RWPE1 (cell line): ENCODE results near the gene ARPC1A.
"Not testable (repeated sequence)": the region's sequence is repeated elsewhere in the genome, so short reads cannot be mapped to it uniquely, and the experiment has no call there.

Source experiments
- CTCF ChIA-PET: fragments of 350-600 bp; sonication (Branson Sonifier 250); formaldehyde crosslinking; extraction: SDS; loops from one replicate; lab custom pipeline; 2021; lab: Yijun Ruan, JAX
- POLR2A ChIA-PET: fragments of 400-600 bp; formaldehyde crosslinking; extraction: SDS; loops from one replicate; lab custom pipeline; 2020; ENCODE audit warnings: antibody characterized with exemption; ENCODE audit not compliant: low non-redundant PET; lab: Yijun Ruan, JAX
- DNase-seq: peaks from one replicate; pipeline ENCODE4 v3.0.0; 2012; ENCODE audit warnings: low spot score
- H3K27ac ChIP-seq: fragments of 450-650 bp; 2 replicates; pipeline ENCODE4 v1.5.1; 2017
- CTCF ChIP-seq: fragments of 450-650 bp; conservative IDR thresholded peaks from 2 replicates; pipeline ENCODE4 v1.5.1; 2017; ENCODE audit warnings: low read depth, mild to moderate bottlenecking

Gene ARPC1A

GRCh38 chr7:99314504-99314903 lies 11.2 kb upstream of the ARPC1A start:
- CTCF ChIA-PET, result no interaction called here
- peak overlapping the region; percentile 12; the same call in 1 of the 2 replicates for H3K27ac ChIP-seq
- POLR2A ChIA-PET, result no interaction called here
- no peak for TF ChIP-seq CTCF
- DNase-seq, result peak; percentile 13

- POLR2A ChIA-PET, result no interaction called here
- no peak overlapping the region for H3K27ac ChIP-seq
- no peak for DNase-seq
- CTCF ChIA-PET, result interaction anchor here (0.6 kb wide), 1 partner anchor 706 kb away, joined by 3 read pairs; no protein-coding TSS in a partner anchor
- TF ChIP-seq CTCF, result no peak
Measured at GRCh38 chr7:99320371-99320770, 5.3 kb upstream of the ARPC1A start.

GRCh38 chr7:99322659-99323058 lies 3.0 kb upstream of the ARPC1A start:
- H3K27ac ChIP-seq, DNase-seq, CTCF ChIA-PET, POLR2A ChIA-PET: not testable (repeated sequence)

GRCh38 chr7:99324559-99324958 lies 1.1 kb upstream of the ARPC1A start:
- DNase-seq, result no peak
- ChIA-PET CTCF (interaction anchor here (0.6 kb wide), 1 partner anchor 1156 kb away, joined by 3 read pairs; no protein-coding TSS in a partner anchor), POLR2A (no interaction called here)
- TF ChIP-seq CTCF, result no peak
- peak overlapping the region; percentile 85 for H3K27ac ChIP-seq

GRCh38 chr7:99325001-99325493 lies 651 bp upstream of the ARPC1A start:
- ChIA-PET CTCF (interaction anchor here (0.6 to 0.7 kb wide), 2 partner anchors 651 to 1156 kb away, joined by 3 read pairs; partner anchors contain the start of gene AZGP1), POLR2A (interaction anchor here (0.6 to 1.0 kb wide), 2 partner anchors 149 to 182 kb away, joined by 4 to 11 read pairs; no protein-coding TSS in a partner anchor)
- peak overlapping the region; percentile 85 for H3K27ac ChIP-seq
- no peak for DNase-seq
- no peak for TF ChIP-seq CTCF

- DNase-seq, result no peak
- peak overlapping the region; percentile 85 for H3K27ac ChIP-seq
- POLR2A ChIA-PET, result interaction anchor here (0.7 kb wide), 1 partner anchor 7 kb away, joined by 4 read pairs; no protein-coding TSS in a partner anchor
- CTCF ChIA-PET, result interaction anchor here (1.1 kb wide), 1 partner anchor 296 kb away, joined by 3 read pairs; no protein-coding TSS in a partner anchor
- no peak for TF ChIP-seq CTCF
Measured at GRCh38 chr7:99326408-99326782, 697 bp downstream of the ARPC1A start.

- CTCF ChIA-PET, POLR2A ChIA-PET: not testable (repeated sequence)
- DNase-seq, result peak; percentile 84
- peak overlapping the region; percentile 97 for H3K27ac ChIP-seq
Measured at GRCh38 chr7:99330314-99330961, 4.7 kb downstream of the ARPC1A start.
